Stimulated activated CD8-positive, alpha-beta memory T cell treated with anti-CD3 and anti-CD28 coated beads, Interleukin-12 subunit alpha, Interleukin-12 subunit beta, amount 100 ng/mL, for 24 hours (primary cell): ENCODE data around the gene SELENOH.

Source experiments
- DNase-seq: peaks from one replicate; pipeline ENCODE4 v3.0.0-alpha.2; 2020; ENCODE audit errors: extremely low read depth

SELENOH gene

GRCh38 chr11:57781529-57781943 is 40.2 kb downstream of the SELENOH start:
- no peak for DNase-seq

- no peak for DNase-seq
Observed at GRCh38 chr11:57785072-57785471, 43.8 kb downstream of the SELENOH start.

GRCh38 chr11:57786436-57786835 is 45.1 kb downstream of the SELENOH start:
- DNase-seq: no peak

GRCh38 chr11:57787006-57787604 is 45.8 kb downstream of the SELENOH start:
- DNase-seq: no peak

- no peak for DNase-seq
Observed at GRCh38 chr11:57787920-57788702, 46.8 kb downstream of the SELENOH start.

GRCh38 chr11:57788703-57789088 is 47.4 kb downstream of the SELENOH start:
- no peak for DNase-seq

- DNase-seq: no peak
Observed at GRCh38 chr11:57791321-57792059, 50.2 kb downstream of the SELENOH start.

- DNase-seq: peak; percentile 57
Observed at GRCh38 chr11:57792060-57792541, 50.8 kb downstream of the SELENOH start.

GRCh38 chr11:57792870-57793269 is 51.6 kb downstream of the SELENOH start:
- DNase-seq: no peak
